ENCODE results near the gene GPR26. TPM values are rescaled to one million over a fixed set of nuclear protein-coding genes. Genes with fewer than 3 reads are reported as not detected.
"Not testable (repeated sequence)": the region's sequence is repeated elsewhere in the genome, so short reads cannot be mapped to it uniquely, and the experiment has no call there.

The GPR26 gene
- total RNA-seq, 1 donor from 2014 or later: not detected

GRCh38 chr10:123721441-123722049 is 55.4 kb downstream of the GPR26 start:
- Histone ChIP-seq H3K36me3 (ENCODE audit: control insufficient read depth in 3 of 3, insufficient read depth in 3 of 3, low read length in 3 of 3) (no peaks in the 10 kb centered on the region), H3K27me3 (ENCODE audit: control insufficient read depth in 3 of 3, insufficient read depth in 3 of 3, low read length in 3 of 3) (peaks cover 0 to 7% (median 0%) of the 10 kb centered on the region in 3 donors), H3K27ac (ENCODE audit: low read depth, low read length) (no peak overlapping the region), H3K9me3 (ENCODE audit: control insufficient read depth in 3 of 3, low read length in 3 of 3) (peaks cover 0 to 2% (median 0%) of the 10 kb centered on the region in 3 donors), H3K4me3 (ENCODE audit: low read length in 3 of 3) (no peak overlapping the region), H3K4me1 (ENCODE audit: control insufficient read depth in 3 of 3, insufficient read depth in 3 of 3, low read length in 3 of 3) (no peaks in the 10 kb centered on the region), H3K9ac (ENCODE audit: low read depth in 1 of 3, low read length in 3 of 3) (no peak overlapping the region)

DNA sequence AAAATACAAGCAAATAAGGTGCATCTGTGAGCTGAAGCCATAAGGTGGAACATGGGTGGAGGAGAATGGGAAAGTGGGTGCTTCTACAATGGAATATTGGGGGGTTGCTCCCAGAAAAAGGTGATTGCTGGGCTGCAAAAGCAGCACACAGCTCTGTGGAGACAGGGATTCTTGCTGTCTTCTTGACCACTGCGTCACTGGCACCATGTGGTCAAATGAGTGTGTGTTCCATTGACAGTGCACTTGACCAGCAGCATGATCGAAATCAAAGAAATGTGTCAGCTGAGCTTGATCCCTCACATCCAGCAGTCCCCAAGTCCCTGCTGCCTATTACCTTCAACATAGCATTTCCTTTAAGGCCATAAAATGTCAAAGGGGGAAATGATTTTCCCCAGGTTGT is 56.2 kb downstream of the GPR26 start:
- H3K9ac ChIP-seq (ENCODE audit: low read depth in 1 of 3, low read length in 3 of 3): no peak overlapping the region
- peaks cover 0 to 2% (median 0%) of the 10 kb centered on the region in 3 donors for H3K9me3 ChIP-seq (ENCODE audit: control insufficient read depth in 3 of 3, low read length in 3 of 3)
- H3K27me3 ChIP-seq (ENCODE audit: control insufficient read depth in 3 of 3, insufficient read depth in 3 of 3, low read length in 3 of 3): peaks cover 0 to 8% (median 0%) of the 10 kb centered on the region in 3 donors
- H3K27ac ChIP-seq (ENCODE audit: low read depth, low read length): no peak overlapping the region
- no peak overlapping the region for H3K4me3 ChIP-seq (ENCODE audit: low read length in 3 of 3)
- no peaks in the 10 kb centered on the region for H3K36me3 ChIP-seq (ENCODE audit: control insufficient read depth in 3 of 3, insufficient read depth in 3 of 3, low read length in 3 of 3)
- no peaks in the 10 kb centered on the region for H3K4me1 ChIP-seq (ENCODE audit: control insufficient read depth in 3 of 3, insufficient read depth in 3 of 3, low read length in 3 of 3)

DNA sequence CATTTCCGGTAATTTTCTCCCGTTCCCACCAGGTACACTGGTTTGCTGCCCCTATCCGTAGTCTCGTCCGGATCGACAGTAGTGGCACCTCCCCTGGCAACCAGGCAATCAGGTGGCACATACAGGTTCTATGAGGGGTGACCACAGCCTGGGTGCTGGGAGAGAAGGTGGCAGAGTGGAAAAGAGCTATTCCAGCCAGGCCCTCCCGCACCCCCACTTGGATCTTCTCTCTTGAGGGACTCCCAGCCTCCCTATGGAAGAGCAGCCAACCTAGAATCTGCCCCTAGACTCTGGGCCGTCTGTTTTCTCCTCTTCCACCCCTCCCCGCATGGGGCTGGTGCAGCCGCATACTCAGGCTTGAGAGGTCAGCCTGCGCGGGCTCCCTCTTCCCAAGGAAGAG is 58.6 kb downstream of the GPR26 start:
- H3K36me3 ChIP-seq (ENCODE audit: control insufficient read depth in 3 of 3, insufficient read depth in 3 of 3, low read length in 3 of 3): no peaks in the 10 kb centered on the region
- peaks cover 0 to 8% (median 0%) of the 10 kb centered on the region in 3 donors for H3K27me3 ChIP-seq (ENCODE audit: control insufficient read depth in 3 of 3, insufficient read depth in 3 of 3, low read length in 3 of 3)
- no peak overlapping the region for H3K4me3 ChIP-seq (ENCODE audit: low read length in 3 of 3)
- no peaks in the 10 kb centered on the region for H3K9me3 ChIP-seq (ENCODE audit: control insufficient read depth in 3 of 3, low read length in 3 of 3)
- H3K9ac ChIP-seq (ENCODE audit: low read depth in 1 of 3, low read length in 3 of 3): no peak overlapping the region
- no peak overlapping the region for H3K27ac ChIP-seq (ENCODE audit: low read depth, low read length)
- no peaks in the 10 kb centered on the region for H3K4me1 ChIP-seq (ENCODE audit: control insufficient read depth in 3 of 3, insufficient read depth in 3 of 3, low read length in 3 of 3)

GRCh38 chr10:123726381-123726780 is 60.2 kb downstream of the GPR26 start:
- peaks cover 0 to 3% (median 0%) of the 10 kb centered on the region in 3 donors for H3K9me3 ChIP-seq (ENCODE audit: control insufficient read depth in 3 of 3, low read length in 3 of 3)
- H3K4me1 ChIP-seq (ENCODE audit: control insufficient read depth in 3 of 3, insufficient read depth in 3 of 3, low read length in 3 of 3): no peaks in the 10 kb centered on the region
- no peak overlapping the region for H3K9ac ChIP-seq (ENCODE audit: low read depth in 1 of 3, low read length in 3 of 3)
- no peaks in the 10 kb centered on the region for H3K36me3 ChIP-seq (ENCODE audit: control insufficient read depth in 3 of 3, insufficient read depth in 3 of 3, low read length in 3 of 3)
- no peak overlapping the region for H3K4me3 ChIP-seq (ENCODE audit: low read length in 3 of 3)
- H3K27me3 ChIP-seq (ENCODE audit: control insufficient read depth in 3 of 3, insufficient read depth in 3 of 3, low read length in 3 of 3): peaks cover 0 to 8% (median 0%) of the 10 kb centered on the region in 3 donors
- no peak overlapping the region for H3K27ac ChIP-seq (ENCODE audit: low read depth, low read length)

GRCh38 chr10:123726836-123727235 is 60.7 kb downstream of the GPR26 start:
- Histone ChIP-seq H3K36me3 (ENCODE audit: control insufficient read depth in 3 of 3, insufficient read depth in 3 of 3, low read length in 3 of 3) (no peaks in the 10 kb centered on the region), H3K9ac (ENCODE audit: low read depth in 1 of 3, low read length in 3 of 3) (no peak overlapping the region), H3K4me3 (ENCODE audit: low read length in 3 of 3) (no peak overlapping the region), H3K4me1 (ENCODE audit: control insufficient read depth in 3 of 3, insufficient read depth in 3 of 3, low read length in 3 of 3) (no peaks in the 10 kb centered on the region), H3K27ac (ENCODE audit: low read depth, low read length) (no peak overlapping the region), H3K27me3 (ENCODE audit: control insufficient read depth in 3 of 3, insufficient read depth in 3 of 3, low read length in 3 of 3) (peaks cover 0 to 8% (median 0%) of the 10 kb centered on the region in 3 donors), H3K9me3 (ENCODE audit: control insufficient read depth in 3 of 3, low read length in 3 of 3) (peaks cover 0 to 3% (median 0%) of the 10 kb centered on the region in 3 donors)

- Histone ChIP-seq H3K4me1 (ENCODE audit: control insufficient read depth in 3 of 3, insufficient read depth in 3 of 3, low read length in 3 of 3) (no peaks in the 10 kb centered on the region), H3K9ac (ENCODE audit: low read depth in 1 of 3, low read length in 3 of 3) (no peak overlapping the region), H3K27ac (ENCODE audit: low read depth, low read length) (no peak overlapping the region), H3K9me3 (ENCODE audit: control insufficient read depth in 3 of 3, low read length in 3 of 3) (peaks cover 0 to 3% (median under 1%) of the 10 kb centered on the region in 3 donors), H3K27me3 (ENCODE audit: control insufficient read depth in 3 of 3, insufficient read depth in 3 of 3, low read length in 3 of 3) (peaks cover 0 to 8% (median 0%) of the 10 kb centered on the region in 3 donors), H3K4me3 (ENCODE audit: low read length in 3 of 3) (no peak overlapping the region), H3K36me3 (ENCODE audit: control insufficient read depth in 3 of 3, insufficient read depth in 3 of 3, low read length in 3 of 3) (no peaks in the 10 kb centered on the region)
Observed at GRCh38 chr10:123729523-123729922, 63.4 kb downstream of the GPR26 start.

DNA sequence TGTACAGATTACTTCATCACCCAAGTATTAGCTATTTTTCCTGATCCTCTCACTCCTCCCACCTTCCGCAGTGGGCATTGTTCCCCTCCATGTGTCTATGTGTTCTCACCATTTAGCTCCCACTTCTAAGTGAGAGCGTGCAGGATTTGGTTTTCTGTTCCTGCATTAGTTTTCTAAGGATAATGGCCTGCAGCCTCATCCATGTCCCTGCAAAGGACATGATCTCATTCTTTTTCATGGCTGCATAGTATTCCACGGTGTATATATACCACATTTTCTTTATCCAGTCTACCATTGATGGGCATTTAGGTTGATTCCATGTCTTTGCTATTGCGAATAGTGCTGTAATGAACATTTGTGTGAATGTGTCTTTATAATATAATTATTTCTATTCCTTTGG is 70.8 kb downstream of the GPR26 start:
- H3K9ac ChIP-seq (ENCODE audit: low read depth in 1 of 3, low read length in 3 of 3); H3K36me3 ChIP-seq (ENCODE audit: control insufficient read depth in 3 of 3, insufficient read depth in 3 of 3, low read length in 3 of 3); H3K4me1 ChIP-seq (ENCODE audit: control insufficient read depth in 3 of 3, insufficient read depth in 3 of 3, low read length in 3 of 3); H3K27me3 ChIP-seq (ENCODE audit: control insufficient read depth in 3 of 3, insufficient read depth in 3 of 3, low read length in 3 of 3); H3K4me3 ChIP-seq (ENCODE audit: low read length in 3 of 3); H3K27ac ChIP-seq (ENCODE audit: low read depth, low read length); H3K9me3 ChIP-seq (ENCODE audit: control insufficient read depth in 3 of 3, low read length in 3 of 3): not testable (repeated sequence)

DNA sequence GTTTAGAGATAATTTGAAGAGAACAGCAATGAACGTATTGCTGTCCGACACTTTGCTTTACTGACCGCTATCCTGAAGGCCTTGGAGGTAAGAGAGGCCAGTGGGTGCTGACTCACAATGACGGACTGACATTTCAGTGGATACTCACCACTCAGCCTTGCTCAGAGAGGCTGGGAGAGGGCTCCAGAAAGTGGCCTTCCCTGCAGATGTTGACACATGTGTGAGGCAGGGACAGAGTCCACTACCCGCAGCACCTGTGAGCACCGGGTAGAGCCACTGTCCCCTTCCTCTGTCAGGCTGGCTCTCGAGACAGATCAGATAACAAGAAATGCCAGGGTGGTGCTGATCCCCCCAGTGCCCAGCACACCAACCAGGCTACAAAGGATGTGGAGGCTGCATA is 75.0 kb downstream of the GPR26 start:
- peaks cover 2 to 17% (median 2%) of the 10 kb centered on the region in 3 donors for H3K27me3 ChIP-seq (ENCODE audit: control insufficient read depth in 3 of 3, insufficient read depth in 3 of 3, low read length in 3 of 3)
- no peak overlapping the region for H3K9ac ChIP-seq (ENCODE audit: low read depth in 1 of 3, low read length in 3 of 3)
- no peak overlapping the region for H3K27ac ChIP-seq (ENCODE audit: low read depth, low read length)
- no peak overlapping the region for H3K4me3 ChIP-seq (ENCODE audit: low read length in 3 of 3)
- H3K9me3 ChIP-seq (ENCODE audit: control insufficient read depth in 3 of 3, low read length in 3 of 3): no peaks in the 10 kb centered on the region
- H3K36me3 ChIP-seq (ENCODE audit: control insufficient read depth in 3 of 3, insufficient read depth in 3 of 3, low read length in 3 of 3): no peaks in the 10 kb centered on the region
- H3K4me1 ChIP-seq (ENCODE audit: control insufficient read depth in 3 of 3, insufficient read depth in 3 of 3, low read length in 3 of 3): peaks cover 0 to 13% (median 3%) of the 10 kb centered on the region in 3 donors

GRCh38 chr10:123741711-123742110 is 75.6 kb downstream of the GPR26 start:
- peaks cover 0 to 13% (median 3%) of the 10 kb centered on the region in 3 donors for H3K4me1 ChIP-seq (ENCODE audit: control insufficient read depth in 3 of 3, insufficient read depth in 3 of 3, low read length in 3 of 3)
- H3K9ac ChIP-seq (ENCODE audit: low read depth in 1 of 3, low read length in 3 of 3): no peak overlapping the region
- H3K36me3 ChIP-seq (ENCODE audit: control insufficient read depth in 3 of 3, insufficient read depth in 3 of 3, low read length in 3 of 3): no peaks in the 10 kb centered on the region
- no peak overlapping the region for H3K27ac ChIP-seq (ENCODE audit: low read depth, low read length)
- no peak overlapping the region for H3K4me3 ChIP-seq (ENCODE audit: low read length in 3 of 3)
- H3K27me3 ChIP-seq (ENCODE audit: control insufficient read depth in 3 of 3, insufficient read depth in 3 of 3, low read length in 3 of 3): peaks cover 2 to 17% (median 2%) of the 10 kb centered on the region in 3 donors
- H3K9me3 ChIP-seq (ENCODE audit: control insufficient read depth in 3 of 3, low read length in 3 of 3): no peaks in the 10 kb centered on the region

DNA sequence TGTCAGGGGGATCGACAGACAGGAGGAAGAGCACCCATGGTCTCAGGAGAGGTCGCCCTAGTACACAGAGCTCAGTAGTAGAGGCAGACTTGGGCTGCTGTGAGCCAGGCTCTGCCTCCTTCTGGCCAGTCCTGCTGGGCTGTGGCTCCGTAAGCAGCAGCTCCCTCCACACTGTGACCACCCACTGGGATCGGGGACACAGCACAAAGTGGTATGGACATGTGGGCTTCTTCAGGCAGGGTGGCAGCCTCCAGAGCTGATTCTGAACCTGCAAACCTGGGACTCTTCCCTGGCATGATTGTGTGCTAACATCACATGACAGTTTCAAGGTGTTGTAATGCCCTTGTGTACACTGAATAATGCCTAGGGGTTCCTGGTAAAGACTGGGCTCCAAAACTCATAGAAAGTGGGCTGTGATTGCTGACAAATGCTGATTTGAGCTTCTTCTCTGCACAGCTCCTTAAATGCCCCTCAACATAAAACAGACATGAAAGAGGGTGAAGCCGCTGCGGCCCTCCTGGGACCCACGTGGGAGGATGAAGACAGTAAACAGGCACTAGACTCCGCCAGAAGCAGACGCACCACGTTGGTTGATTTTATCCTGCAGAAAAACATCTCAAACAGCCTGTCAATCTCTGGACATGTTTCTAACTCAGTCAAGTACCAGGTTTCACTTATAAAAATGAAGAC is 76.7 kb downstream of the GPR26 start:
- no peaks in the 10 kb centered on the region for H3K9me3 ChIP-seq (ENCODE audit: control insufficient read depth in 3 of 3, low read length in 3 of 3)
- no peak overlapping the region for H3K9ac ChIP-seq (ENCODE audit: low read depth in 1 of 3, low read length in 3 of 3)
- H3K4me1 ChIP-seq (ENCODE audit: control insufficient read depth in 3 of 3, insufficient read depth in 3 of 3, low read length in 3 of 3): peaks cover 0 to 13% (median 3%) of the 10 kb centered on the region in 3 donors
- H3K27me3 ChIP-seq (ENCODE audit: control insufficient read depth in 3 of 3, insufficient read depth in 3 of 3, low read length in 3 of 3): peaks cover 2 to 17% (median 2%) of the 10 kb centered on the region in 3 donors
- no peak overlapping the region for H3K4me3 ChIP-seq (ENCODE audit: low read length in 3 of 3)
- no peaks in the 10 kb centered on the region for H3K36me3 ChIP-seq (ENCODE audit: control insufficient read depth in 3 of 3, insufficient read depth in 3 of 3, low read length in 3 of 3)
- H3K27ac ChIP-seq (ENCODE audit: low read depth, low read length): no peak overlapping the region
